NOMO-1 (cell line): ENCODE results near the gene STAG2.
"Not testable (repeated sequence)": the region's sequence is repeated elsewhere in the genome, so short reads cannot be mapped to it uniquely, and the experiment has no call there.

Experiments
- DNase-seq, 2 experiments: peaks; one replicate each; lab custom pipeline; 2025; ENCODE audit not compliant: unreplicated experiment in 2 of 2; lab: John Stamatoyannopoulos, UW

STAG2 gene

DNA sequence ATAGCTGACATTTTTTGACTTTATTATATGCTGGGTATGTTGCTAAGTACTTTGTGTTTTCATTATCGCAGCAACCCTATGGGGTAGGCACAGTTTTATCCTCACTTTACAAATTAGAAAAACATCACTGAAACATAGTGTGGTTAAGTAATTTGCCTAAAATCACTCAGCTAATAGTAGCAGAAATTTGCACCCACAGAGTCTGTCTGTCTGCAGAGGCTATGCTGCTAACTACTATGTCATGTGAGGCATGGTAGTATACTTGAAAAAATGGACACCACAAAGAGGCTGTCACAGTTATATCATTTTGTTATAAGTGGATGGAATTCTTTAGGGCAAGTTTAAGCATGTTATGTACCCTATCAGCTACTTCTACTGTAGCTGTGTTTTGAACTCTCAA is 69.0 kb downstream of the STAG2 start:
- no peak for DNase-seq

DNA sequence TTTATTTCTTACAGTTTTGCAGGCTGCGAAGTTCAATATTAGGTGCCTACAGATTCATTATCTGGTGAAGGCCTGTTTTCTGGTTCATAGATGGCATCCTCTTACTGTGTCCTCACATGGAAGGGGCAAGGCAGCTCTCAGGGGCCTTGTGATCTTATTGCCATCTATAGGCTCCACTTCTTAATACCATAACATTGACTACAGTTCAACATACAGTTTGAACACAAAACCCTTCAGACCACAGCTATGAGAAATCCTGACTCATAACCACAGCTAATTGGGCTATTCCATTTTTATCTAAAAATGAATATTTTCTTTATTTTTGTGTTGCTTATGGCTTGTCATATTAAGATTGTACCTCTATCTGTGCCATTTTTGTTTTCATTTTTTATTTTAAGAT is 72.3 kb downstream of the STAG2 start:
- DNase-seq = peak; percentile 0 to 22

DNA sequence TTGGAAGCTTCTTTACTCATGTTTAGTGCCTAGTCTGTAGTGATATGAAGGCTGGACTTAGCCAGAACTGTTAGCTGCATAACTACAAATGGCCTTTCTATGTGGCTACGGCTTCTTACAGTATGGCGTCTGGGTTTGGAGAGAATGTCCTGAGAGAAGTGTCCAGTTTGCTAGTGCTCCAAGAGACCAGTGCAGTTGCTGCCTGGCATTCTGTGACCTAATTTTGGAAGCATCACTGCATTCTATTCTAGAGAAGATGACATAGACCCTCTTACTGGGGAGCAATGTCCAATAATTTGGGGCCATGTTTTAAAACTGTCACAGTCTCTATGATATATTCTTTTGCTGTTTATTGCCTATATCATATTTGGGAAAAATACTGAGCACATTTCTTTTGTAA is 74.2 kb downstream of the STAG2 start:
- no peak for DNase-seq

DNA sequence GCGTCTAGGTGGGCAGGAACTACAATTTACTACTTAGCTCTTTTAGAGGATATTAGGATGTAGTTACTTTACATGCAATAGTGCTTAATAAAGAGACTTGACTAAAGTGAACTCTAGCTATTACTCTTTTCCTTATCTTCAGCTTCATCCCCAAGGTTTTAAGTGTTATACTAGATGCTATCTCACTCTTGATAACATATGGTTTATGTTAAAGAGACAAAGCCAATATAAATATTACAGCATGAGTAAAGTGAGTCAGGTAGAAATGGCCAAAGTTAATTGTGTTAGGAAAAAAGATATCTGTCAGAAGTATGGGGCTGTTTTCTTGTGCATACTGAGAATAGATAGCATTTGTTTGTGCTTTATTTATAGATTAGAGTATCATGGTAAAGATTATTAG is 80.5 kb downstream of the STAG2 start:
- no peak for DNase-seq

DNA sequence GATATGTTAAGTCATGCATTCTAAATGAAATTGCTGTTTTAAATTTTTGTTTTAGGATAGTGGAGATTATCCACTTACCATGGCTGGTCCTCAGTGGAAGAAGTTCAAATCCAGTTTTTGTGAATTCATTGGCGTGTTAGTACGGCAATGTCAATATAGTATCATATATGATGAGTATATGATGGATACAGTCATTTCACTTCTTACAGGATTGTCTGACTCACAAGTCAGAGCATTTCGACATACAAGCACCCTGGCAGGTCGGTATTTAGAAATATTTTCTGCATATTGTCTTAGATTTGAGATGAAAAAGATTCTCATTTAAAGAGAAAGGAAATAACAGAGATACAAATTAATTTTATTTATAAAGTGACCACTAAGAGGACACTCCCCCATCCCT is 83.6 kb downstream of the STAG2 start:
- no peak for DNase-seq

DNA sequence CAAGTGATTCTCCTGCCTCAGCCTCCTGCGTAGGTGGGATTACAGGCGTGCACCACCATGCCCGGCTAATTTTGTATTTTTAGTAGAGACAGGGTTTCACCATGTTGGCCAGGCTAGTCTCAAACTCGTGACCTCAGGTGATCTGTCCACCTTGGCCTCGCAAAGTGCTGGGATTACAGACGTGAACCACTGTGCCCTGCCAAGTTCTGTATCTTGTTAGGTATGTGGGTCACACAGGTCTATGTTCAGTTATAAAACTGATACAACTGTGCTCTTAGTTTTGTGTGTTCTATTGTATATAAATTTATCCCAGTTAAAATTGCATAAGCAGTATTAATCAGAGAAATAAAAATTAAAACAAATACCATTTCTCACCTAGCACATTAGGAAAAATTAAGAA is 122.9 kb downstream of the STAG2 start:
- DNase-seq = not testable (repeated sequence)

DNA sequence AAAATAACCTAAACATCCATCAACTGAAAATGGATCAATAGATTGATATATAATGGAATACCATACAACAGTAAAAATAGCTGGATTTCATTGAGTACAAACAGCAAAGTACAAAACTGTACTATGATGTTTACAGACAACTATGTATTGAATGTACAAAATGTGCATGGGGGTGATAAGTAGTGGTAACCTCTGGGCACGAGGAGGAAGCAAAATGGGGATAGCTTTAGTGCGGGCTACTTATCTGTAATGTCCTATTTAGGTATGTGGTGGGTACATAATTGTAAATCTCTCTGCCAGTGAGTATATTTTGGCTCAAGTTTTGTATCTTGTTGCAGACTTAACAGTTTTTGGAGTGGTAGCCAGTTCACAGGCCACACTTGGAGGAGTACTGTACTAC is 123.6 kb downstream of the STAG2 start:
- DNase-seq = no peak

DNA sequence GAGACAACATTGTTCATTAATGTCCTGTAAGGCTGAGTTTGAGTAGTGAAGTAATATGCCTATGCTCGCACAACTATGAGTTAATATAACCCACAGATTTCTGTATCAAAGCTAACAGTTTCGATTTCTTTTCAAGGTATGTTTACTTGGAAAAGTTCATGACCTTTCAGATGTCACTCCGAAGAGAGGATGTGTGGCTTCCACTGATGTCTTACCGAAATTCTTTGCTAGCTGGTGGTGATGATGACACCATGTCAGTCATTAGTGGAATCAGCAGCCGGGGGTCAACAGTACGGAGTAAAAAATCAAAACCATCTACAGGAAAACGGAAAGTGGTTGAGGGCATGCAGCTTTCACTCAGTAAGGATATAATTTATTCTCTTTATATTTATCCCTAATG is 124.9 kb downstream of the STAG2 start:
- DNase-seq = no peak

DNA sequence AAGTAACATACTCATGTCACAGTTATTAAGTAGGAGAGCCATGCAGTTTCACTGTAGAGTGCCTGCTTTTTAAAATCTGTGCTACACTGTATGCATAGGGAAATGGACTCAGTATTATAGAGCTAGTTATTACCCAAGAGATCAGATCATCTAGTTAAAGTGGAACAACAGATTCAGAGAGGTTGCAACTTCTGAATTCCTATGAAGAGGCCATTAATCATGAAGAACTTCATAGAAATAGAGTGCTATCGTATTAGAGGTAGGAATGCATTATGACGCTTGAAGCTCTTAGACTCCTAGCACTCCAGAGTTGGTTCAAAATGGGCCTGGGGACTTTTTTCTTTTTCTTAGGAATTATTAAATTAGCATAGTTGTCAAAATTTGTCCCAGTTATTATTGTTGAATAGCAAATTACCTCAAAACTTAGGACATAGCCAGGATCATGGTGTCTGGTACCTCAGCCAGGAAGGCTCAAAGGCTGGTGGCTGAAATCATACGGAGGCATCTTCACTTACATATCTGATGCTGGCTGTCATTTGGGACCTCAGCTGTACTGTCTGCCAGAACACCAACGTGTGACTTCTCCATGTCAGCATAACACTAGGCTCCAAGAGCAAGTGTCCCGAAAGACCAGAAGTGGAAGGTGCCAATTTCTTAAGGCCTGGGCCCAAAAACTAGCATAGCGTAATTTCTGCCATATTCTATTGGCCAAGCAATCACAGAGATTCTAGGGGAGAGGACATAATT is 125.7 kb downstream of the STAG2 start:
- no peak for DNase-seq

DNA sequence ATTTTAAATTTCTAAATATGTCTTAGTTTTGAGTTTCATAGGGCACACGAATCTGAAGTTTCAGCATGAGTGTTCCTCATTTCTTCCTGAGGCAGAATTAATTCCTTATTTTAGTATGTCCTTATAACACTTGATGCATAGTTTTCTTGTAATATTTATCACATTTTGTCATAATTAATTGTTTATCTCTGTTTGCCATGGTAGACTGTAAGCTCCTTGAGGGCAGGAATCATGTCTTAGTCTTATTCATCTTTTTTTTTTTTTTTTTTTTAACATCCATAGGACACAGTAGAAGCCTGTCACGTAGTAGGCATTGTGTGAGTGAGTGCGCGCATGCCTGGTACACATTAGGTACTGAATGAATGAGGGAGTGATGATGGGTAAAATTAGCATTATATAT is 131.7 kb downstream of the STAG2 start:
- no peak for DNase-seq

DNA sequence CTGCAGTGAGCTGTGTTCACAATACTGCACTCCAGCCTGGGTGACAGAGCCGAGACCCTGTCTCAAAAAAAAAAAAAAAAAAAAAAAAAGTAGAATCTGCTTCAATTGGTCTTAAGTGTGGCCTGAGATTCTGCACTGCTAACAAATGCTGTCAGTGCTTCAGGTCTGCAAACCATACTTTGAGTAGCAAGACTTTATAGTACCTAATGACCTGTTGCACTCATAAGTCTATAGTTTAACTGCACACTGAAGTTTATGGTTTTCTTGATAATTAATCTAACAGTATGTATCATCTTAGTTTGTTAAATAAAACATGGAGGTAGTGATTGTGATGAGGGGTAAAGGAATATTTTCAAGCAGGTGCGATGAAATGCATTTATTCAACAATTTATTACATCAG is 135.6 kb downstream of the STAG2 start:
- no peak for DNase-seq

DNA sequence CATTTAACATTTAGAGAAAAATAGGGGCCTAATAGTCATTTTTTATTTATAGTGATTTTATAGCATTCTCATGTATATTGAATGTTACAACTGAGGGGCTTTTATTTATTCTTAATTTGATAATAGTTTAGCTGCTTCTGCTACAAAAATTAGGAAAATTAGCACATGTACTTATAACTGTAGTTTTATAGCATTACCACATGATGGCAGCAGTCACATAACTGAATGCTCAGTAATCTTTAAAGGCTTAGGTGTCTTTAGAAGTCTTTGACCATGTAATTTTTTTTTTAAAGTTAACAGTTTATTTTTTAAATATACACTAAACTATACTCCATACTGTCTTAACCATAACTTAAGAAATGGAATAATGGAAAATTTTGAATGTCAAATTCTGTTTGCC is 136.6 kb downstream of the STAG2 start:
- DNase-seq = peak; percentile 7 to 56

DNA sequence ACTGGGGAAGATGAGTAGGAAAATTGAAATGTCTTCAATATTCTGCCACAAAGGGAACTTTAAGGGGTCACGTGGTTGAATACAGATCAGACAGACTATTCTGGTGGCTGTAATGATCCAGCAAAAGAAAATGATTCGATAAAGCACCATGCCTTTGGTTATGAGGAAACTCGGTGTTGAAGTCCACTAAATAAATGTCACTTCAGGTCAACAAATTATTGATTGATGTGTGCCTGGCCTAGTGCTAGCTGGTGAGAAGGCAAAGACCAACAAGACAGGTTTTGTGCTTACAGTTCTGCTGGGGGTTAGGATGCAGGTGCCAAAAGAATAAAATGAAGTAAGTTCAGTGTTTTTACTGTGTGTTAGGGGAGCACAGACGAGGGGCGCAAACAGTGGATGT is 142.5 kb downstream of the STAG2 start:
- no peak for DNase-seq

DNA sequence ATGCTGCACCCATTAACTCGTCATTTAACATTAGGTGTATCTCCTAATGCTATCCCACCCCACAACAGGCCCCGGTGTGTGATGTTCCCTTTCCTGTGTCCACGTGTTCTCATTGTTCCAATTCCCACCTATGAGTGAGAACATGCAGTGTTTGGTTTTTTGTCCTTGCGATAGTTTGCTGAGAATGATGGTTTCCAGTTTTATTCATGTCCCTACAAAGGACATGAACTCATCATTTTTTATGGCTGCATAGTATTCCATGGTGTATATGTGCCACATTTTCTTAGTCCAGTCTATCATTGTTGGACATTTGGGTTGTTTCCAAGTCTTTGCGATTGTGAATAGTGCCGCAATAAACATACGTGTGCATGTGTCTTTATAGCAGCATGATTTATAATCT is 143.0 kb downstream of the STAG2 start:
- DNase-seq = not testable (repeated sequence)

DNA sequence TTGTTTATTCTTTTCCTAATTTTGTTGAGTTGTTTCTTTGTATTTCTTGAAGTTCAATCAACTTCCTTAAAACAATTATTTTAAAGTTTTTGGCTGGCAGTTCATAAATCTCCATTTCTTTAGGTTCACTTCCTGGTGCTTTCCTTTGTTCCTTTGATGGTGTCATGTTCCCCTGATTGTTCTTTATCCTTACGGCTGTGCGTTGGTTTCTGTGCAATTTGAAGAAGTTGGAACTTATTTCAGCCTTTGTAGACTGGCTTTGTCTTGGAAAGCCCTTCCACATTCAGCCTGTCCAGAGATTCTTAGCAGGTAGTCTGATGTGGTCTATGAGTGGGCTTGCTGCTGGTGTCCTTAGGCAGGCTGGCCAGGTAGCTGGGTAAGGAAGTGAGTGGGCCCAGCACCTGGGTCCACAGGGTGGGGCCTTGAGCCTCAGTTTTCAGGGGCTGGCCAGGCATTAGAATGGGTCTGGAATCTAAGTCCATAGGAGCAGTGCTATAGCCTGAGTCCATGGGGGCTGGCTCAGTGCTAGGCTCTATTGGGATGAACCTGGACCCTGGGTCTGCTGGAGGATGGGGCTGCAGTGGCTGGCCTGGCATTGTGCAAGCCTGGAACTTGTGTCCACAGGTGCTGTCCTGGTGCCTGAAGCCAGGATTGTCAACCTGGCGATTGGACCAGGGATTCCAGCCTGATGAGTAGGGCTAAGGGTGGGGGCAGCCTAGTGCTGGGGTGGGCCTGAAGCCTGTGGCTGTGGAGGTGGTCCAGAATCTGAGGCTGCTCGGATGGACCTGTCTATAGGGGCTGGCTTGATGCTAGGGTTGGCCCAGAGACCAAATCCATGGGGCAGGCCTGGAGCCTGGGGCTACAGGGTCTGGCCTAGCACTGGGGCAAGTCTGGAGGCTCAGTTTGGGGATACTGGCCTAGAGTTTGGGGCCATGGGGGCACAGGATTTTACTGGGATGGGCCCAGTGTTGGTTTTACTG is 152.4 kb downstream of the STAG2 start:
- no peak for DNase-seq

DNA sequence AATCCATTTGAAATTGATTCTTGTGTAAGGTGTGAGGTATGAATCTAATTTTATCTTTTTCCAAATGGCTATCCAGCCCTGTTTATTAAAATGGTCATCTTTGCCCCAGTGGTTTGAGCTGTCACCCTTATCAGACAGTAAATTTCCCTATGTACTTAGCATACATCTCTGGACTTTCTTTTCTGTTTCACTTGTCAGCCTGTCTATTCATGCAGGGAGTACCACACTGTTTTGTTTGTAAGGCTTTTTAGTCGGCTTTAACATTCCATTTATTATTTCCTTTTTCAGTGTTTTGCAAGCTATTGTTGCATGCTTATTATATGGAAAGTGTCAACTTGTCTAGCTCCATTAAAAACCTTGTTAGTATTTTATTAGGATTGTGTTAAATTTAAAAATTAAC is 155.8 kb downstream of the STAG2 start:
- no peak for DNase-seq

DNA sequence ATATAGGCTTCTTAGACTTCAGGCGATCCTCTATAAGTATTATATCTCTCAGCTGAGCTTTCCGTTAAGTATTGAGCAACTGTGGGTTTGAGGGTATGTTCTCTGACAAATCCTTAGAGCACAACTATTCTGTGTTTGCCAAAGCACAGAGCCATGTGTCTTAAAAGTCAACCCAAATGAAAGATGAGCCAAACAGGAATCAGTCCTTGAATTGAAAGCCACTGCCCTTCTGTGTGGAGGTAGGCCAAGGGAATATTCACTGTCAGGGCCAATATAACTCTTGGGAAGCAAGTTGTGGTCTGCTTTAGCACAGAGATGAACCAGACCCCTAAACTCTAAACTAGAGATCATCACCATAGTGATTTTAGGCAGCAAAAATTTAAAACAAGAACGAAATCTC is 164.0 kb downstream of the STAG2 start:
- DNase-seq = no peak

DNA sequence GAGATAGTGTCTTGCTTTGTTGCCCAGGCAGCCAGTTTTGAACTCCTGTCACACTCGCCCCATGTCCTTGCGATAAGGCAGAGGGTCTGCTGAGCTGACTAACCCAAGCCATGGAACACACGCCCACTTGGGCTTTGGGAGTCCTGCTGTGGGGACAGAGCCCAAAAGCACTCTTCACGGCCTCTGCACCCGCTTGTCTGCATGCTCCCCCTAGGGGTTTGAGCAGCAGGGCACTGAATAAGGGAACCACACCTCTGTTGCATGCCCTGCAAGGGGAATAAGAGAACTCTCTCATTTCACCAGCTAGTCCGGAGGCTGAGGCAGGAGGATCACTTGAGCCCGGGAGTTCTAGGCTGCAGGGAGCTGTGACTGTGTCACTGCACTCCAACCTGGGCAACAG is 166.0 kb downstream of the STAG2 start:
- DNase-seq = no peak

DNA sequence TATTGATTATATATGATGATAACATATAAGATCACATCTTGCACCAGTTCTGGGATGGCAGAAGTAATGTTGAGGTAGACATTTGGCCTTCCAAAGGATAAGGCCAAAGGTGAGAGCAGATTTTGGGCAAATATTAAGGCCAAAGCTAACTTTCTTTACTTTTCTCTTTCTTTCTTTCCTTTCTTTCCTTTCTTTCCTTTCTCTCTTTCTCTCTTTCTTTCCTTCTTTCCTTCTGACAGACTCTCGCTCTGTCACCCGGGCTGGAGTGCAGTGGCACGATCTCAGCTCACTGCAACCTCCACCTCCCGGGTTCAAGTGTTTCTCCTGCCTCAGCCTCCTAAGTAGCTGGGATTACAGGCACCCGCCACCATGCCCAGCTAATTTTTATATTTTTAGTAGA is 170.9 kb downstream of the STAG2 start:
- DNase-seq = not testable (repeated sequence)

DNA sequence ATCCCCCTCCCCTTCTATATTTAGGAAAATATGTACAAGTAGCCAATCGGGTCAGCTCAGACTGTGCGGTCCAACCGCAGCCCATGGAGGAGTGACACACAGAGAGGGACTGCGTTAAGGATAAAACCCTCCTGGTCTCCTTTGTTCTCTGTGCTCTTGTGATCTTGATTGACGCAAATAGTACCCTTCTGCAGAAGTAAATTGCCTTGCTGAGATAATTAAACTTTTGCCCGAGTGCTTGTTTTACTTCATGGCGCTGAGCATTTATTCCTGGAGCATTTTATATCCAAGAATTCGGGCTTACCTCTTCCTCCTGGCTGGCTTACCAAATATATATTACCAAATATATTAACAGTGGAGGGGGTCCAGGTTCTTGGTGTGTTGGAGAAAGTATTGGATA is 184.2 kb downstream of the STAG2 start:
- no peak for DNase-seq

DNA sequence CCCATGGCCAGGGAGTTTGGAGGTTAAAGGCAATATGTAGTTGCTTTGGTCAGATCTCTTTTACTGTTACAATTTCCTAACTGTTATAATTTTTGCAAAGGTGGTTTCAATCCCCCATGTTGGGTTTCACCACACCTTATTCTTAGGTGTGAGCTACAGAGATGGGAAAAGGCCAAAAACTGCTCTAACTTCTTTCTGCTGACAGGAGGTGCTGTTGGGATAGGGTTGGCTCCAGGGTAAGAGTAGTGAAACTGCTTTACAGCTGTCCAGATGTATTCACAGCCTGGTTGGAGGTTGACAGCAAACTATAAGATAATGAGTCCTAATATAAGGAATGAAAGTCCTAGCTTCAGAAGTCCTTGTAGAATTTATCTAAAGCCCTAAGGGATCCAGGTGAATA is 189.7 kb downstream of the STAG2 start:
- DNase-seq = no peak
